Activated T-helper 1 cell treated with anti-CD3 and anti-CD28 coated beads, Interleukin-12 subunit alpha, Interleukin-12 subunit beta, Interleukin-2, Interleukin-4 antibody, amounts not matched to agents 30 ng/mL and 10 ng/mL and 1 ng/mL, durations not matched to agents 14 hours and 24 hours and 36 hours (primary cell): ENCODE measurements around the gene GRIN2B. TPM values are rescaled to one million over a fixed set of nuclear protein-coding genes. Genes with fewer than 3 reads are reported as not detected.

ENCODE experiments used
- DNase-seq: peaks from one replicate; pipeline ENCODE4 v3.0.0; 2021; ENCODE audit warnings: low spot score
- H3K27ac Mint-ChIP-seq: one replicate; pipeline ENCODE4 v1.8.0; 2021; ENCODE audit warnings: mild to moderate bottlenecking, mixed read lengths
- H3K27me3 Mint-ChIP-seq: one replicate; pipeline ENCODE4 v1.8.0; 2022; ENCODE audit warnings: mild to moderate bottlenecking, moderate library complexity, mixed read lengths; ENCODE audit not compliant: insufficient read depth
- H3K36me3 Mint-ChIP-seq: one replicate; pipeline ENCODE4 v1.8.0; 2021; ENCODE audit warnings: low read depth, mixed read lengths
- H3K4me1 Mint-ChIP-seq: one replicate; pipeline ENCODE4 v1.8.0; 2021; ENCODE audit warnings: low read depth, mixed read lengths
- H3K4me3 Mint-ChIP-seq: one replicate; pipeline ENCODE4 v1.8.0; 2021; ENCODE audit warnings: mild to moderate bottlenecking, moderate library complexity, mixed read lengths
- H3K9me3 Mint-ChIP-seq: one replicate; pipeline ENCODE4 v1.8.0; 2021; ENCODE audit warnings: mixed read lengths
- intact Hi-C: fragments of 100-400 bp; cut with micrococcal nuclease; formaldehyde crosslinking; loops from one replicate; pipeline ENCODE4 v1.15.1; 2024
- total RNA-seq: library from RNA; stranded (reverse); gene quantifications from 2 replicates; pipeline ENCODE4 v1.2.3, GENCODE V29; 2022

GRIN2B gene
- total RNA-seq: not detected in 2 replicates

GRCh38 chr12:13981296-13981962 lies at the start of gene GRIN2B:
Gene GRIN2B, minus strand, starts transcription at chr12:13981602. Its CDS starts 115,394 bp downstream, at chr12:13866208.
- Mint-ChIP-seq H3K27ac (no peak within 1 kb of the TSS), H3K9me3 (no peaks in the 10 kb centered on the region), H3K4me3 (no peak within 1 kb of the TSS), H3K27me3 (peaks cover 40% of the 10 kb centered on the region), H3K4me1 (no peaks in the 10 kb centered on the region), H3K36me3 (peaks cover 3% of the 10 kb centered on the region)
- DNase-seq: no peak
- intact Hi-C loops: no loop called here

DNA sequence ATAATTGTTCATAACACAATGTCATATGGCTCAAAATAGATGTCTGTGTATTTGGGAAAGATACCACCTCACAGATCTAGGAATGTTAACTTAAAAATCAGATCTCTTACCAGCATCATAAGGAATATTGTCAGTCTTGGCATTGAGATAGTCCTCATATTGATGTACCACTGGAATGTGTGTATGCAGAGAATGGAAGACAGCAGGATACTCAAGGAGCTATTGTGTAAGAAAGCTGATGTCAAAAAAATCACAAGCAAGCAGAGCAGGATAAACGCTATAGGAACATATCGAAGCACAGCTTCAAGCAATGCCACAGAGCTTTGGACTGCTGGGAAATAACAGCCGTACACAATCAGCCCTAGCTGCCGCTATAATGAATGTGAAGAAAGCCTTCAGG lies 45.1 kb upstream of the GRIN2B start:
- Mint-ChIP-seq H3K9me3 (no peaks in the 10 kb centered on the region), H3K4me1 (no peaks in the 10 kb centered on the region), H3K27ac (no peak overlapping the region), H3K27me3 (no peaks in the 10 kb centered on the region), H3K4me3 (no peak overlapping the region), H3K36me3 (no peaks in the 10 kb centered on the region)
- intact Hi-C loops: no loop called here
- no peak for DNase-seq

DNA sequence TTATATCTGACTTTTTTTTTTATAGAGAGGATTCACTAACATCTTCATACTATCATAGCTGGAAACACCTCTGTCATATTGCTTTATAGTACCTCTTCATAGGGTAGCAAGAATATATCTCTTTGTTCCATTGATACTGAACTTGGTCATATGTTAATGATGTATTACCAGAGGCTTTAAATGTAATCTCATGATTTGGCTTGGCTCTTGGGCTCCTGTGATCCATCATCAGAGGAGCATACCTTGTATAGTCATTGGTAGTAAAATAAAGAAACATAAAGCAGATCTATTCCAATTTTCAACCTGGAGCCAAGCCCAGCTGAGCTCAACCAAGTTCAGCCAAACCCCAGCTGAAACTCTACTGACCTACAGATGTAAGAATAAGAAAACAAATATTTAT lies 43.2 kb upstream of the GRIN2B start:
- H3K4me1 Mint-ChIP-seq: no peaks in the 10 kb centered on the region
- no peak overlapping the region for H3K4me3 Mint-ChIP-seq
- no peaks in the 10 kb centered on the region for H3K9me3 Mint-ChIP-seq

DNA sequence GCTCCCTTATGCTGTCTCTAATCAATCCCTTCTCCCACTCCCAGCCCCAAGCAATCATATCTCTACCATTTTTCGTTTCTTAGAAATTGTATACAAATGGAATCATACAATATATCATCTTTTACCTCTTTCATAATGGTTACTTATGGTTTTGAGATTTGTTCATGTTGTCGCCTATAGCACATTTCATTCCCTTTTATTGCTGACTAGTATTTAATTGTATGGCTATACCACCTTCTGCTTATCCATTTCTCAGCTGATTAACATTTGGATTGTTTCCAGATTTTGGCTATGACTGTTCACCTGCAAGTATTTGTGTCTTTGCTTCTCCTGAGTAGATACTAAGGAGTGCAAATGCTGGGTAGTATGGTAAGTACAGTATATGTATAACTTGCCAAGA lies 36.7 kb upstream of the GRIN2B start:
- Mint-ChIP-seq H3K27ac (no peak overlapping the region), H3K27me3 (no peaks in the 10 kb centered on the region), H3K4me1 (no peaks in the 10 kb centered on the region), H3K36me3 (no peaks in the 10 kb centered on the region), H3K4me3 (no peak overlapping the region), H3K9me3 (no peaks in the 10 kb centered on the region)
- intact Hi-C loops: no loop called here
- DNase-seq: no peak

More for the DNA sequence above, 43.2 kb upstream of the GRIN2B start:
- H3K27ac Mint-ChIP-seq: no peak overlapping the region
- DNase-seq: no peak
- intact Hi-C loops: no loop called here
- no peaks in the 10 kb centered on the region for H3K27me3 Mint-ChIP-seq
- H3K36me3 Mint-ChIP-seq: no peaks in the 10 kb centered on the region

DNA sequence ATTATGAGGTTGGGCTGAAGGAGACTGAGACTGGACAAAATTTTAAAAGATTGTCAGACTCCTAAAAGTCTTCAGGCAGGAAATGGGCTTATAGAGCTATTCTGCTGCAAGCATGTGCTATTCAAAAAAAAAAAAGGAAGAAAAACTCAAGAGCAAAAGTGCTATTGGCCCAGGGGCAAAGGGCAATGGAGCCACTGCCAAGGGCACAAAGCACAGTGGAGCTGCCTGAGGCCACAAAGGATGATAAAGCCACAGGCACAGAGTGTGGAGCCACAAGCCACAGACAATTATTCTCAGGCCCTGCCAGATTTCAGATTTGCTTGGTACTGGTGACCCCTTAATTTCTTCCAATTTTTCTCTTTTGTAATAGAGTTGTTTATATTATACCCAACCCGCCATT lies 29.6 kb upstream of the GRIN2B start:
- intact Hi-C loops: no loop called here
- Mint-ChIP-seq H3K4me1 (no peaks in the 10 kb centered on the region), H3K36me3 (no peaks in the 10 kb centered on the region), H3K27me3 (no peaks in the 10 kb centered on the region), H3K9me3 (no peaks in the 10 kb centered on the region), H3K27ac (no peak overlapping the region), H3K4me3 (no peak overlapping the region)
- DNase-seq: no peak

DNA sequence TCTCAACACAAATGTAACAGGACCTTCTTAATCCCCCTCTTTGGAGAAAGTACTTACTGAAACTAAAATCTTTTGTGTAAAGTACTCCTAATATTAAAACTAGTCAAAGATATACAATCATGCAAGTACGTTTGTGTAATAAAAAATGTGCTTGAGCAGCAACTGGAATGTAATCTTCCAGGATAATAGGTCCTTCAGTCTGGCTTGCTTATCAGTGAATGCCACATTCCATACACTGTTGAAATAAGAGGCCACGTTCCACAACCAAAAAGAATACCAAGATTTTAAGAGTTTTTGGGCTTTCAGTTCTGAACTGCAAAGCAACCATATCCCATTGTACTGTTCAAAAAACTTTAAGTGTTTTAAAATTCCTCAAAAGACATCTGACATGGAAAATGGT lies 26.2 kb upstream of the GRIN2B start:
- no peak overlapping the region for H3K27ac Mint-ChIP-seq
- no peak overlapping the region for H3K4me3 Mint-ChIP-seq
- no peaks in the 10 kb centered on the region for H3K36me3 Mint-ChIP-seq
- H3K27me3 Mint-ChIP-seq: no peaks in the 10 kb centered on the region
- peaks cover 5% of the 10 kb centered on the region for H3K9me3 Mint-ChIP-seq
- intact Hi-C loops: no loop called here
- no peak for DNase-seq
- H3K4me1 Mint-ChIP-seq: no peaks in the 10 kb centered on the region

DNA sequence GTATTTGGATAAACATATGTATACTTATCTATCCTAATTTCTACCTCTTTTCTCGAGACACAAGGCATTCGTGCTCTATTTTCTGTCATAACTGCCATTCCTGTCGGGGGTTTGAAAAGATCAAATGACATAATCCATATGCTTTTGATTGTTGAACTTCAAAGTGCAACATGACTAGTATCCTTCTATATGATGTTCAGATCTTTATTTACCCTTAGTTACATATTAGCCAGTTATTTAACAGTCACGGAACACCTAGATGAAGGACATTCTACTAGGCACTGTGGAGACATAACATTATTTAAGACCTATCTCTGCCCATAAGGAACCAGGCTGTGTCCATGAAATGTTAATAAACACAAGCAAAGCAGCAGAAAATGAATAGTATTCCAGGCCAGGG lies 11.2 kb upstream of the GRIN2B start:
- no peak for DNase-seq
- intact Hi-C loops: no loop called here
- no peaks in the 10 kb centered on the region for H3K36me3 Mint-ChIP-seq
- H3K4me3 Mint-ChIP-seq: no peak overlapping the region
- no peaks in the 10 kb centered on the region for H3K4me1 Mint-ChIP-seq
- H3K27me3 Mint-ChIP-seq: peaks cover 4% of the 10 kb centered on the region
- H3K9me3 Mint-ChIP-seq: no peaks in the 10 kb centered on the region
- no peak overlapping the region for H3K27ac Mint-ChIP-seq

GRCh38 chr12:13992106-13992505 lies 10.7 kb upstream of the GRIN2B start:
- Mint-ChIP-seq H3K27ac (no peak overlapping the region), H3K9me3 (no peaks in the 10 kb centered on the region), H3K27me3 (peaks cover 4% of the 10 kb centered on the region), H3K36me3 (no peaks in the 10 kb centered on the region), H3K4me1 (no peaks in the 10 kb centered on the region), H3K4me3 (no peak overlapping the region)
- no peak for DNase-seq
- intact Hi-C loops: no loop called here

DNA sequence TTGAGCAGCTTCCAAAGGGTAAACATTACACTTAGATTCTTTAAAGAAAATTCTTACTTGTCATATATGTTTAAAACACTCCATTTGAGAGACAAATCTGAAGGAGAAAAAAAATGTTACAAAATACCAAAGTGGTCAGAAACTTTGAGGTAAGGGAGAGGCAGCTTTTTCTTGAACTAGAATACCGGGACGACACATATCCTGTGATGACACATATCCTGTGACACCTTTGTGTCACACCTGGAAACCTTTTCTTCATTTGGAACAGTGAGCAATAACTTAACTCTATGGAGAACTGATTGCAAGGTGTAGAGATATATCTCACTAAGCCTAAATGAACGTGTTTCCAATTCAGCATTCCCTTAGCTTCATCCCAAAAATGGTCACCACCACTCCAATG lies 4.6 kb upstream of the GRIN2B start:
- intact Hi-C loops: no loop called here
- H3K36me3 Mint-ChIP-seq: no peaks in the 10 kb centered on the region
- H3K4me3 Mint-ChIP-seq: no peak overlapping the region
- no peak overlapping the region for H3K27ac Mint-ChIP-seq
- no peaks in the 10 kb centered on the region for H3K9me3 Mint-ChIP-seq
- no peaks in the 10 kb centered on the region for H3K4me1 Mint-ChIP-seq
- H3K27me3 Mint-ChIP-seq: peaks cover 25% of the 10 kb centered on the region
- no peak for DNase-seq

- H3K4me3 Mint-ChIP-seq: no peak overlapping the region
Measured at GRCh38 chr12:13981990-13982389, 588 bp upstream of the GRIN2B start.

DNA sequence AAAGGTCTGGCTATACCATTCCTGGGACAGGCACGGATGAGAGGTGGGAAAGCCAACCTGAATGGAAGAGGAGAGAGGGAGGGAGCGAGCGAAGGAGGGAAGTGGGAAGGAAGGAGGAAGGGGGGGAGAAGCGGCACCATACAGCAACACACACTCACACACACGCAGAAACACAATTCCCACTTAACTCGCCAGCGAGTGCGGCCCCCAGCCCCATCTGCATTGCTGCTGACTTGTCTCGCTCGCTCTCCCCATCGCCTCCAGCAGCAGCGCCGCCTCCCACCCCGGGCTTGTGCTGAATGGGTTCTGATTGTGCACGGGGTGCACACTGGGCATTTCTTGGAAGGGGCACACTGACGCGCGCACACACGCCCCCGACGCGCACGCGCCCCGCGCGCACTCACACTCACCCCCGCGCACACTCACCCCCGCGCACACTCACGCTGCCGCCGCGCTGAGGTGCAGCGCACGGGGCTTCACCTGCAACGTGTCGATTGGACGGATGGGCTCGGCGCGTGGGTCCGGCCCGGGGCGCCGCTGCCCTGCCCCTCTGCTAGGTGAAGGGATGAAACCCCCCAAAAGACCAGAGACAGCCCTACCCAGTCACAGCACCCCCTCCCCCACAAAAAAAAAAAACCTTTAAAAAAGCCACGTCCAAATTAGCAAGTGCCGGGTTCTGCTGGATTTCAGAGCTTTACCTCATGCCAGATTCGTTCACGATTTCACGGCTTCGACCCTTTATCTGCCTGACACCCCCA lies 685 bp downstream of the GRIN2B start:
- no peaks in the 10 kb centered on the region for H3K4me1 Mint-ChIP-seq
- H3K9me3 Mint-ChIP-seq: no peaks in the 10 kb centered on the region
- peaks cover 3% of the 10 kb centered on the region for H3K36me3 Mint-ChIP-seq
- H3K4me3 Mint-ChIP-seq: no peak overlapping the region
- intact Hi-C loops: no loop called here
- H3K27ac Mint-ChIP-seq: no peak overlapping the region
- DNase-seq: no peak
- peaks cover 40% of the 10 kb centered on the region for H3K27me3 Mint-ChIP-seq

More at GRCh38 chr12:13981990-13982389, 588 bp upstream of the GRIN2B start:
- H3K9me3 Mint-ChIP-seq: no peaks in the 10 kb centered on the region
- peaks cover 3% of the 10 kb centered on the region for H3K36me3 Mint-ChIP-seq
- no peak overlapping the region for H3K27ac Mint-ChIP-seq
- peaks cover 40% of the 10 kb centered on the region for H3K27me3 Mint-ChIP-seq
- intact Hi-C loops: no loop called here
- no peak for DNase-seq
- no peaks in the 10 kb centered on the region for H3K4me1 Mint-ChIP-seq

GRCh38 chr12:13979772-13980378 lies 1.5 kb downstream of the GRIN2B start:
- Mint-ChIP-seq H3K4me3 (no peak overlapping the region), H3K4me1 (no peaks in the 10 kb centered on the region), H3K27me3 (peaks cover 40% of the 10 kb centered on the region), H3K36me3 (peaks cover 3% of the 10 kb centered on the region), H3K27ac (no peak overlapping the region), H3K9me3 (no peaks in the 10 kb centered on the region)
- intact Hi-C loops: no loop called here
- no peak for DNase-seq

- no peaks in the 10 kb centered on the region for H3K4me1 Mint-ChIP-seq
- no peak for DNase-seq
- no peak overlapping the region for H3K27ac Mint-ChIP-seq
- H3K36me3 Mint-ChIP-seq: peaks cover 3% of the 10 kb centered on the region
- H3K9me3 Mint-ChIP-seq: no peaks in the 10 kb centered on the region
- intact Hi-C loops: no loop called here
- no peak overlapping the region for H3K4me3 Mint-ChIP-seq
- peaks cover 38% of the 10 kb centered on the region for H3K27me3 Mint-ChIP-seq
Measured at GRCh38 chr12:13978876-13979275, 2.5 kb downstream of the GRIN2B start.
